ENCODE data around the gene DNAH6. TPM values are rescaled to one million over a fixed set of nuclear protein-coding genes. Genes with fewer than 3 reads are reported as not detected.
"Not testable (repeated sequence)": the region's sequence is repeated elsewhere in the genome, so short reads cannot be mapped to it uniquely, and the experiment has no call there.

The DNAH6 gene
- total RNA-seq, 2 donors from 2014 or later: 0.85 TPM; not detected in 1

- Histone ChIP-seq H3K27ac (no peak overlapping the region), H3K4me1 (ENCODE audit: control insufficient read depth in 1 of 2, low read depth in 2 of 2) (no peaks in the 10 kb centered on the region), H3K27me3 (replicated peaks; ENCODE audit: insufficient read depth) (no peaks in the 10 kb centered on the region), H3K36me3 (no peaks in the 10 kb centered on the region), H3K4me3 (no peak overlapping the region), H3K9me3 (no peaks in the 10 kb centered on the region)
- TF ChIP-seq, protein P1, sequence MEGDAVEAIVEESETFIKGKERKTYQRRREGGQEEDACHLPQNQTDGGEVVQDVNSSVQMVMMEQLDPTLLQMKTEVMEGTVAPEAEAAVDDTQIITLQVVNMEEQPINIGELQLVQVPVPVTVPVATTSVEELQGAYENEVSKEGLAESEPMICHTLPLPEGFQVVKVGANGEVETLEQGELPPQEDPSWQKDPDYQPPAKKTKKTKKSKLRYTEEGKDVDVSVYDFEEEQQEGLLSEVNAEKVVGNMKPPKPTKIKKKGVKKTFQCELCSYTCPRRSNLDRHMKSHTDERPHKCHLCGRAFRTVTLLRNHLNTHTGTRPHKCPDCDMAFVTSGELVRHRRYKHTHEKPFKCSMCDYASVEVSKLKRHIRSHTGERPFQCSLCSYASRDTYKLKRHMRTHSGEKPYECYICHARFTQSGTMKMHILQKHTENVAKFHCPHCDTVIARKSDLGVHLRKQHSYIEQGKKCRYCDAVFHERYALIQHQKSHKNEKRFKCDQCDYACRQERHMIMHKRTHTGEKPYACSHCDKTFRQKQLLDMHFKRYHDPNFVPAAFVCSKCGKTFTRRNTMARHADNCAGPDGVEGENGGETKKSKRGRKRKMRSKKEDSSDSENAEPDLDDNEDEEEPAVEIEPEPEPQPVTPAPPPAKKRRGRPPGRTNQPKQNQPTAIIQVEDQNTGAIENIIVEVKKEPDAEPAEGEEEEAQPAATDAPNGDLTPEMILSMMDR (IDR thresholded peaks at IDR 0.05): no peak
- DNase-seq (ENCODE audit: low spot score) (no peak), ATAC-seq (ENCODE audit: insufficient number of reproducible peaks, low FRiP score, low read depth) (no peak)
Measured at GRCh38 chr2:84545005-84545404, 28.7 kb downstream of the DNAH6 start.

DNA sequence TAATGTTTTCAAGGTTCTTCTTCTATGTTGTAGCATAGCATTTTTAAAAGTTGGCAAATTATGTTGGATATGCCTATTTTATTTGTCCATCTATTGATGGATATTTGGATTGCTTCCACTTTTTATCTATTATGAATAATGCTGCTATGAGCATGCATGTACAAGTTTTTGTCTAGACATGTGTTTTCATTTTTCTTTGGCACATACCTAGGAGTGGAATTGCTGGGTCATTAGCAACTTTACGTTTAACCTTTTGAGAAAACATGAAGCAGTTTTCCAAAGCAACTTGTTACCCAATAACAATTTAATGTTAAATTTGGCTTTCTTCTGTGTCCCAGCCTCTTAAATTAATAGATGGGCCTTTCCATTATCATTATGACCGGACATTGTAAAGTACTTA, 30.3 kb downstream of the DNAH6 start:
- H3K4me3 ChIP-seq: no peak overlapping the region
- no peak for ATAC-seq (ENCODE audit: insufficient number of reproducible peaks, low FRiP score, low read depth)
- H3K9me3 ChIP-seq: no peaks in the 10 kb centered on the region
- no peaks in the 10 kb centered on the region for H3K27me3 ChIP-seq (replicated peaks; ENCODE audit: insufficient read depth)
- TF ChIP-seq, protein P1 (IDR thresholded peaks at IDR 0.05): no peak
- no peaks in the 10 kb centered on the region for H3K4me1 ChIP-seq (ENCODE audit: control insufficient read depth in 1 of 2, low read depth in 2 of 2)
- DNase-seq (ENCODE audit: low spot score): no peak
- H3K27ac ChIP-seq: no peak overlapping the region
- no peaks in the 10 kb centered on the region for H3K36me3 ChIP-seq

DNA sequence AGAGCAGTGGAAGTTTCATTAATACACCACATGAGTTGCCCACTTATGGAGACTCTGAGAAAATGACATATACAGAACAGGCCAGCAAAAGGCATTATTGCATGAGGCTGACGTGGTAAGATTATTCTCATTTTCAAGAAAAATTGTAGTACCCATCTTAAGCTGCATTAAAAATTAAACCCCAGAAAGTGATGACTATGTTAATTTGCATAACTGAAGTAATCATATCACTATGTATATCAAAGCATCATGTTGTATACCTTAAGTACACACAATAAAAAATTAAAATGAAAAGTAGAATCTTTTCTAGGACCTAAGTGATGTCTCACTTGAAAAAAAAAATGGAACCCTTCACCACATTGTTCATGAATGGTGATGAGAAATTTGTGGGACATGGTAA, 32.0 kb downstream of the DNAH6 start:
- Histone ChIP-seq H3K27ac (no peak overlapping the region), H3K4me3 (no peak overlapping the region), H3K36me3 (no peaks in the 10 kb centered on the region), H3K27me3 (replicated peaks; ENCODE audit: insufficient read depth) (no peaks in the 10 kb centered on the region), H3K4me1 (ENCODE audit: control insufficient read depth in 1 of 2, low read depth in 2 of 2) (no peaks in the 10 kb centered on the region), H3K9me3 (no peaks in the 10 kb centered on the region)
- TF ChIP-seq, protein P1 (IDR thresholded peaks at IDR 0.05): no peak
- ATAC-seq (ENCODE audit: insufficient number of reproducible peaks, low FRiP score, low read depth) (no peak), DNase-seq (ENCODE audit: low spot score) (no peak)

DNA sequence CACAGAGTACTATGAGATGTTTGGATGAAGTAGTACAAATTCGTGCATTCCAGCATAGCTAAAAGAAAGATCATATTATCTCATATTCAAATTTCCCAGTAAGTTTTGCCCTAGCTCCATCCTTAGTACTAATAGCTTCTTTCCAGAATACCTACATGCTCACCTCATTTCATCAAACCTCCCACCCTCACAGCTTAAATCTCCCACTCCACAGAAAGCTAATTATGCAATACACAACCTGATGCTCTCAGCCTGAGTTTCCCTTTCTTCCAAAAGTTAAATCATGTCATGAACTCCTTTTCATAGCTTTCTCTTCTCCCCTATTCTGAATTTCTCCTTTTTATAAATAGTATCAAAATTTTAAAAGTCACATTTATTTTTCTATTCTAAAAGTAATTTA, 34.6 kb downstream of the DNAH6 start:
- no peaks in the 10 kb centered on the region for H3K4me1 ChIP-seq (ENCODE audit: control insufficient read depth in 1 of 2, low read depth in 2 of 2)
- H3K36me3 ChIP-seq: no peaks in the 10 kb centered on the region
- H3K9me3 ChIP-seq: no peaks in the 10 kb centered on the region
- no peaks in the 10 kb centered on the region for H3K27me3 ChIP-seq (replicated peaks; ENCODE audit: insufficient read depth)
- no peak overlapping the region for H3K27ac ChIP-seq
- no peak for ATAC-seq (ENCODE audit: insufficient number of reproducible peaks, low FRiP score, low read depth)
- TF ChIP-seq, protein P1 (IDR thresholded peaks at IDR 0.05): no peak
- no peak for DNase-seq (ENCODE audit: low spot score)
- no peak overlapping the region for H3K4me3 ChIP-seq

- not testable (repeated sequence) for H3K27ac ChIP-seq; H3K4me3 ChIP-seq; ATAC-seq (ENCODE audit: insufficient number of reproducible peaks, low FRiP score, low read depth); H3K27me3 ChIP-seq (replicated peaks; ENCODE audit: insufficient read depth); H3K36me3 ChIP-seq; H3K4me1 ChIP-seq (ENCODE audit: control insufficient read depth in 1 of 2, low read depth in 2 of 2); DNase-seq (ENCODE audit: low spot score); H3K9me3 ChIP-seq
Measured at GRCh38 chr2:84551526-84551925, 35.2 kb downstream of the DNAH6 start.

DNA sequence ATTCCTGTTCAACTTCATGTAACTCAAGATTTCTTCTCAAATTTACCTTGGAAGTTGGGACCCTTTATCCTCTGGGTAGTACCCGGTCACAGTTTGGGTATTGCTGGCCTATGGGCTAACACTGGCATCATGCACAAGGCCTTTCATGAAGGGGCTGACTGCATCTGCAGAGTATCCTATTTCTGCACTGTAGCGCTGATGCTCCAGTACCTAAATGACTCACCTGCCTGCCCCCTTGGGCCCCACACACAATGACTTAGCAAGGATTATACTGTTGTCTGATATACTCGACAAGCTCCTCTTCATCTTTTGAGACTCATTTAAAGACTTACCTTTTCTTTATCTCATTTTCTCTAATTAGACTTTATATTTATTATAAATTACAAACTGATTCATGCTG, 39.9 kb downstream of the DNAH6 start:
- TF ChIP-seq, protein P1 (IDR thresholded peaks at IDR 0.05): no peak
- peaks cover 3% of the 10 kb centered on the region for H3K9me3 ChIP-seq
- H3K27ac ChIP-seq: no peak overlapping the region
- no peaks in the 10 kb centered on the region for H3K27me3 ChIP-seq (replicated peaks; ENCODE audit: insufficient read depth)
- no peaks in the 10 kb centered on the region for H3K4me1 ChIP-seq (ENCODE audit: control insufficient read depth in 1 of 2, low read depth in 2 of 2)
- H3K4me3 ChIP-seq: no peak overlapping the region
- ATAC-seq (ENCODE audit: insufficient number of reproducible peaks, low FRiP score, low read depth) (no peak), DNase-seq (ENCODE audit: low spot score) (no peak)
- H3K36me3 ChIP-seq: no peaks in the 10 kb centered on the region

Data from thoracic aorta (tissue), 2 donors.